Measurements from ENCODE around the gene PICALM.

DNA sequence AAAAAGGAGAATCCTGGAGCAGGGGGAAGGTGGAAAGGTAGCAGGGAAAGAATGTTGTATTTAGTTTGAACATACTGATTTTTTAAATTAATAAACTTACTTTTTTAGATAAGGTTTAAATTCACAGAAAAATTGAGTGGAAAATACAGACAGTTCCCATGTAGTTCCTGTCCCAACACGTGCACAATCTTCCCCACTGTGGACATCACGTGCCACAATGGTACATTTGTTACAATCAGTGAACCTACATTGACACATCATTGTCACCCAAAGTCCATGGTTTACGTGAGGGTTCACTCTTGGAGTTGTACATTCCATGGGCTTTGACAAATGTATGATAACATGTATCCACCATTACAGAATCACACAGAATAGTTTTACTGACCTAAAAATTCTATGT, 10.5 kb upstream of the PICALM start:
- TF ChIP-seq POLR2AphosphoS5 (IDR thresholded peaks at IDR 0.05) = no peak
- no peak for TF ChIP-seq POLR2A (IDR thresholded peaks at IDR 0.05)
- TF ChIP-seq, protein P1, sequence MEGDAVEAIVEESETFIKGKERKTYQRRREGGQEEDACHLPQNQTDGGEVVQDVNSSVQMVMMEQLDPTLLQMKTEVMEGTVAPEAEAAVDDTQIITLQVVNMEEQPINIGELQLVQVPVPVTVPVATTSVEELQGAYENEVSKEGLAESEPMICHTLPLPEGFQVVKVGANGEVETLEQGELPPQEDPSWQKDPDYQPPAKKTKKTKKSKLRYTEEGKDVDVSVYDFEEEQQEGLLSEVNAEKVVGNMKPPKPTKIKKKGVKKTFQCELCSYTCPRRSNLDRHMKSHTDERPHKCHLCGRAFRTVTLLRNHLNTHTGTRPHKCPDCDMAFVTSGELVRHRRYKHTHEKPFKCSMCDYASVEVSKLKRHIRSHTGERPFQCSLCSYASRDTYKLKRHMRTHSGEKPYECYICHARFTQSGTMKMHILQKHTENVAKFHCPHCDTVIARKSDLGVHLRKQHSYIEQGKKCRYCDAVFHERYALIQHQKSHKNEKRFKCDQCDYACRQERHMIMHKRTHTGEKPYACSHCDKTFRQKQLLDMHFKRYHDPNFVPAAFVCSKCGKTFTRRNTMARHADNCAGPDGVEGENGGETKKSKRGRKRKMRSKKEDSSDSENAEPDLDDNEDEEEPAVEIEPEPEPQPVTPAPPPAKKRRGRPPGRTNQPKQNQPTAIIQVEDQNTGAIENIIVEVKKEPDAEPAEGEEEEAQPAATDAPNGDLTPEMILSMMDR (IDR thresholded peaks at IDR 0.05) = no peak
- no peak for TF ChIP-seq EP300 (IDR thresholded peaks at IDR 0.05)

Data from suprapubic skin (tissue), 4 donors.